Vagina (tissue), 2 donors: ENCODE results near the gene HABP2. TPM values are rescaled to one million over a fixed set of nuclear protein-coding genes. Genes with fewer than 3 reads are reported as not detected.

Source experiments
- DNase-seq, 2 donors: peaks; one replicate each; pipeline ENCODE4 v3.0.0-alpha.2; 2017; ENCODE audit errors: extremely low spot score in 2 of 2
- H3K27ac ChIP-seq: fragments of 200-600 bp; sonication (generic); one replicate; pipeline ENCODE4 v1.5.1; 2019
- H3K27me3 ChIP-seq: fragments of 200-600 bp; sonication (generic); one replicate; pipeline ENCODE4 v1.5.1; 2019
- H3K36me3 ChIP-seq, 2 donors: fragments of 200-600 bp; sonication (generic); one replicate each; pipeline ENCODE4 v1.5.1; 2017 to 2019
- H3K4me1 ChIP-seq: fragments of 200-600 bp; sonication (generic); one replicate; pipeline ENCODE4 v1.5.1; 2019
- H3K4me3 ChIP-seq, 2 donors: fragments of 200-600 bp; sonication (generic); 1 replicate in 1 of 2; 2 replicates in 1 of 2; pipeline ENCODE4 v1.5.1; 2016 to 2019
- H3K9me3 ChIP-seq: fragments of 200-600 bp; sonication (generic); one replicate; pipeline ENCODE4 v1.5.1; 2019
- POLR2A ChIP-seq, 2 donors: fragments of 450-650 bp; IDR thresholded peaks; one replicate each; pipeline ENCODE4 v1.6.1; 2017; ENCODE audit warnings: antibody characterized with exemption in 2 of 2, mild to moderate bottlenecking in 2 of 2, moderate library complexity in 2 of 2
- POLR2AphosphoS5 ChIP-seq, 2 donors: sonication (generic); formaldehyde crosslinking; IDR thresholded peaks; one replicate each; pipeline ENCODE4 v1.9.0; 2017; ENCODE audit warnings: antibody characterized with exemption in 2 of 2, mild to moderate bottlenecking in 2 of 2, low read depth in 1 of 2; ENCODE audit not compliant: insufficient read depth in 1 of 2
- intact Hi-C: fragments of 100-400 bp; cut with DNase I; formaldehyde crosslinking; loops from one replicate; pipeline ENCODE4 v1.15.1; 2023
- total RNA-seq: library from RNA; depleted of rRNA; stranded (reverse); fragments of >200 nt; gene quantifications from one replicate; pipeline ENCODE4 v1.2.3, GENCODE V29; 2016
- TF ChIP-seq, protein P1 (sequence below), 3 experiments: fragments of 450-650 bp in 2 of 3; fragments of 200-600 bp in 1 of 3; sonication (generic) in 1 of 3; IDR thresholded peaks; one replicate each; pipeline ENCODE4 v1.5.1; 2017 to 2019; ENCODE audit warnings: antibody characterized with exemption in 3 of 3, mild to moderate bottlenecking in 2 of 3, moderate library complexity in 2 of 3

HABP2 gene
- total RNA-seq, 1 donor from 2014 or later, result not detected

- Histone ChIP-seq H3K27me3 (no peaks in the 10 kb centered on the region), H3K36me3 (no peaks in the 10 kb centered on the region), H3K27ac (no peak overlapping the region), H3K4me3 (no peak overlapping the region), H3K9me3 (no peaks in the 10 kb centered on the region), H3K4me1 (no peaks in the 10 kb centered on the region)
- intact Hi-C loops, result no loop called here
- TF ChIP-seq POLR2A (IDR thresholded peaks at IDR 0.05) (no peak), POLR2AphosphoS5 (IDR thresholded peaks at IDR 0.05; ENCODE audit: insufficient read depth in 1 of 2, low read depth in 1 of 2) (no peak)
- TF ChIP-seq, protein P1, sequence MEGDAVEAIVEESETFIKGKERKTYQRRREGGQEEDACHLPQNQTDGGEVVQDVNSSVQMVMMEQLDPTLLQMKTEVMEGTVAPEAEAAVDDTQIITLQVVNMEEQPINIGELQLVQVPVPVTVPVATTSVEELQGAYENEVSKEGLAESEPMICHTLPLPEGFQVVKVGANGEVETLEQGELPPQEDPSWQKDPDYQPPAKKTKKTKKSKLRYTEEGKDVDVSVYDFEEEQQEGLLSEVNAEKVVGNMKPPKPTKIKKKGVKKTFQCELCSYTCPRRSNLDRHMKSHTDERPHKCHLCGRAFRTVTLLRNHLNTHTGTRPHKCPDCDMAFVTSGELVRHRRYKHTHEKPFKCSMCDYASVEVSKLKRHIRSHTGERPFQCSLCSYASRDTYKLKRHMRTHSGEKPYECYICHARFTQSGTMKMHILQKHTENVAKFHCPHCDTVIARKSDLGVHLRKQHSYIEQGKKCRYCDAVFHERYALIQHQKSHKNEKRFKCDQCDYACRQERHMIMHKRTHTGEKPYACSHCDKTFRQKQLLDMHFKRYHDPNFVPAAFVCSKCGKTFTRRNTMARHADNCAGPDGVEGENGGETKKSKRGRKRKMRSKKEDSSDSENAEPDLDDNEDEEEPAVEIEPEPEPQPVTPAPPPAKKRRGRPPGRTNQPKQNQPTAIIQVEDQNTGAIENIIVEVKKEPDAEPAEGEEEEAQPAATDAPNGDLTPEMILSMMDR (IDR thresholded peaks at IDR 0.05), result no peak
- DNase-seq, result no peak
Measured at GRCh38 chr10:113625461-113626186, 72.8 kb downstream of the HABP2 start.

GRCh38 chr10:113626809-113627355, 74.0 kb downstream of the HABP2 start:
- Histone ChIP-seq H3K9me3 (no peaks in the 10 kb centered on the region), H3K36me3 (no peaks in the 10 kb centered on the region), H3K4me1 (no peaks in the 10 kb centered on the region), H3K4me3 (no peak overlapping the region), H3K27me3 (no peaks in the 10 kb centered on the region), H3K27ac (no peak overlapping the region)
- intact Hi-C loops, result no loop called here
- DNase-seq, result no peak
- TF ChIP-seq POLR2A (IDR thresholded peaks at IDR 0.05) (no peak), POLR2AphosphoS5 (IDR thresholded peaks at IDR 0.05; ENCODE audit: insufficient read depth in 1 of 2, low read depth in 1 of 2) (no peak)
- TF ChIP-seq, protein P1 (IDR thresholded peaks at IDR 0.05), result no peak

- Histone ChIP-seq H3K9me3 (no peaks in the 10 kb centered on the region), H3K27ac (no peak overlapping the region), H3K4me3 (no peak overlapping the region), H3K4me1 (no peaks in the 10 kb centered on the region), H3K36me3 (no peaks in the 10 kb centered on the region), H3K27me3 (no peaks in the 10 kb centered on the region)
- DNase-seq, result no peak
- intact Hi-C loops, result no loop called here
- TF ChIP-seq POLR2AphosphoS5 (IDR thresholded peaks at IDR 0.05; ENCODE audit: insufficient read depth in 1 of 2, low read depth in 1 of 2) (no peak), POLR2A (IDR thresholded peaks at IDR 0.05) (no peak)
- TF ChIP-seq, protein P1 (IDR thresholded peaks at IDR 0.05), result no peak
Measured at GRCh38 chr10:113627836-113628235, 75.0 kb downstream of the HABP2 start.

- no peaks in the 10 kb centered on the region for H3K4me1 ChIP-seq
- no peaks in the 10 kb centered on the region for H3K27me3 ChIP-seq
- DNase-seq, result no peak
- H3K36me3 ChIP-seq, result no peaks in the 10 kb centered on the region
- no peaks in the 10 kb centered on the region for H3K9me3 ChIP-seq
- H3K4me3 ChIP-seq, result no peak overlapping the region
- TF ChIP-seq POLR2AphosphoS5 (IDR thresholded peaks at IDR 0.05; ENCODE audit: insufficient read depth in 1 of 2, low read depth in 1 of 2) (no peak), POLR2A (IDR thresholded peaks at IDR 0.05) (no peak)
- TF ChIP-seq, protein P1 (IDR thresholded peaks at IDR 0.05), result no peak
- H3K27ac ChIP-seq, result no peak overlapping the region
- intact Hi-C loops, result no loop called here
Measured at GRCh38 chr10:113628607-113629153, 75.8 kb downstream of the HABP2 start.
